Endothelial cell (in vitro differentiated cells): ENCODE results near the gene TMEM232. TPM values are rescaled to one million over a fixed set of nuclear protein-coding genes. Genes with fewer than 3 reads are reported as not detected.

ENCODE experiments used
- DNase-seq: peaks from one replicate; pipeline ENCODE4 v3.0.0; 2021; ENCODE audit warnings: low spot score
- H3K27ac Mint-ChIP-seq: one replicate; pipeline ENCODE4 v1.8.0; 2021; ENCODE audit warnings: mixed read lengths, inconsistent platforms; ENCODE audit not compliant: unreplicated experiment
- H3K27me3 Mint-ChIP-seq: one replicate; pipeline ENCODE4 v1.8.0; 2021; ENCODE audit warnings: mild to moderate bottlenecking, moderate library complexity, mixed read lengths, inconsistent platforms; ENCODE audit not compliant: unreplicated experiment
- H3K36me3 Mint-ChIP-seq: one replicate; pipeline ENCODE4 v1.8.0; 2021; ENCODE audit warnings: mild to moderate bottlenecking, low read depth, mixed read lengths, inconsistent platforms; ENCODE audit not compliant: unreplicated experiment
- H3K4me1 Mint-ChIP-seq: one replicate; pipeline ENCODE4 v1.8.0; 2021; ENCODE audit warnings: mild to moderate bottlenecking, mixed read lengths, inconsistent platforms; ENCODE audit not compliant: unreplicated experiment
- H3K4me3 Mint-ChIP-seq: one replicate; pipeline ENCODE4 v1.8.0; 2021; ENCODE audit warnings: mild to moderate bottlenecking, mixed read lengths, inconsistent platforms; ENCODE audit not compliant: unreplicated experiment
- H3K9me3 Mint-ChIP-seq: one replicate; pipeline ENCODE4 v1.8.0; 2021; ENCODE audit warnings: mixed read lengths, inconsistent platforms; ENCODE audit not compliant: unreplicated experiment
- CTCF ChIP-seq: fragments of 200-600 bp; sonication (generic); IDR thresholded peaks from one replicate; pipeline ENCODE4 v1.5.0; 2021; ENCODE audit warnings: antibody characterized with exemption; ENCODE audit not compliant: unreplicated experiment
- total RNA-seq: library from RNA; stranded (reverse); fragmentation: NEBNext Ultra II Directional; extraction: Animal tissue kit (Norgen Biotek cat#: 25700); gene quantifications from one replicate; pipeline ENCODE4 v1.2.1, GENCODE V29; 2021; ENCODE audit not compliant: unreplicated experiment

TMEM232 gene
- total RNA-seq, 1 donor from 2014 or later, result 3.1 TPM

- Mint-ChIP-seq H3K27me3 (peaks cover 3% of the 10 kb centered on the region), H3K4me1 (peaks cover 2% of the 10 kb centered on the region), H3K27ac (no peak overlapping the region), H3K9me3 (no peaks in the 10 kb centered on the region), H3K36me3 (no peaks in the 10 kb centered on the region), H3K4me3 (no peak overlapping the region)
- no peak for DNase-seq
- TF ChIP-seq CTCF, result no peak
Measured at GRCh38 chr5:110751902-110752762, 25.7 kb upstream of the TMEM232 start.

GRCh38 chr5:110738812-110739651 is 12.6 kb upstream of the TMEM232 start, which contains the start of gene SLC25A46:
Gene SLC25A46, plus strand, starts transcription at chr5:110739007. Its CDS starts 113 bp downstream, at chr5:110739120.
- peaks cover 11% of the 10 kb centered on the region for H3K27me3 Mint-ChIP-seq
- peaks cover 10% of the 10 kb centered on the region for H3K4me1 Mint-ChIP-seq
- no peaks in the 10 kb centered on the region for H3K36me3 Mint-ChIP-seq
- TF ChIP-seq CTCF, result no peak
- DNase-seq, result peak; percentile 86
- no peaks in the 10 kb centered on the region for H3K9me3 Mint-ChIP-seq
- peak within 1 kb of the TSS; percentile 98 for H3K4me3 Mint-ChIP-seq
- peak within 1 kb of the TSS; percentile 99 for H3K27ac Mint-ChIP-seq

- Mint-ChIP-seq H3K36me3 (no peaks in the 10 kb centered on the region), H3K9me3 (no peaks in the 10 kb centered on the region), H3K27me3 (peaks cover 11% of the 10 kb centered on the region), H3K27ac (peak overlapping the region; percentile 99), H3K4me1 (peaks cover 10% of the 10 kb centered on the region), H3K4me3 (peak overlapping the region; percentile 98)
- no peak for DNase-seq
- TF ChIP-seq CTCF, result no peak
Measured at GRCh38 chr5:110738503-110738811, 12.0 kb upstream of the TMEM232 start.

- no peak for DNase-seq
- no peak overlapping the region for H3K27ac Mint-ChIP-seq
- no peaks in the 10 kb centered on the region for H3K9me3 Mint-ChIP-seq
- no peak for TF ChIP-seq CTCF
- H3K4me3 Mint-ChIP-seq, result no peak overlapping the region
- H3K27me3 Mint-ChIP-seq, result peaks cover 11% of the 10 kb centered on the region
- H3K36me3 Mint-ChIP-seq, result peaks cover 8% of the 10 kb centered on the region
- peaks cover 10% of the 10 kb centered on the region for H3K4me1 Mint-ChIP-seq
Measured at GRCh38 chr5:110736753-110737152, 10.3 kb upstream of the TMEM232 start.
